ENCODE data around the gene MAGI1.

The MAGI1 gene

DNA sequence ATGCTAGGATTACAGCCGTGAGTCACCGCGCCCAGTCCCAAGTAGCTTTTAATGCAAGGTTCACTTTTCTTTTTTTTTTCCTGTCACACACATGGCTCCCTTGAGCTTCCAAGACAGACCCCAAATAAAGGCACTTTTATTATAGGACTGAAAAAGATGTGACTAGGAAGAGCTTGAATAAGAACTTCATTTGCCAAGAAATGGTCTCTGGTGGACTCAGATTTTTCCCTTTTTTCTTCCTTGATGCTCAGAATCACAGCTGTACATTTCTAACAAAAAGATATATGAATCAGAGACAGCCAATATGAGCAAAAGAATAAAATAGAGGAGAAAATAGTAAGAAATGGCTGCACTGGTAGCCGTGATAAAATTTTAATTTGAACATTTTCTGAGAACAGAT is 337.2 kb downstream of the MAGI1 start:
- no peak overlapping the region for H3K27ac ChIP-seq (replicated peaks)
- DNase-seq (ENCODE audit: low read depth in 1 of 2, low spot score in 1 of 2) = no peak
- no peak overlapping the region for H3K4me3 ChIP-seq (replicated peaks; ENCODE audit: insufficient read depth, low read length)
- TF ChIP-seq, protein P1, sequence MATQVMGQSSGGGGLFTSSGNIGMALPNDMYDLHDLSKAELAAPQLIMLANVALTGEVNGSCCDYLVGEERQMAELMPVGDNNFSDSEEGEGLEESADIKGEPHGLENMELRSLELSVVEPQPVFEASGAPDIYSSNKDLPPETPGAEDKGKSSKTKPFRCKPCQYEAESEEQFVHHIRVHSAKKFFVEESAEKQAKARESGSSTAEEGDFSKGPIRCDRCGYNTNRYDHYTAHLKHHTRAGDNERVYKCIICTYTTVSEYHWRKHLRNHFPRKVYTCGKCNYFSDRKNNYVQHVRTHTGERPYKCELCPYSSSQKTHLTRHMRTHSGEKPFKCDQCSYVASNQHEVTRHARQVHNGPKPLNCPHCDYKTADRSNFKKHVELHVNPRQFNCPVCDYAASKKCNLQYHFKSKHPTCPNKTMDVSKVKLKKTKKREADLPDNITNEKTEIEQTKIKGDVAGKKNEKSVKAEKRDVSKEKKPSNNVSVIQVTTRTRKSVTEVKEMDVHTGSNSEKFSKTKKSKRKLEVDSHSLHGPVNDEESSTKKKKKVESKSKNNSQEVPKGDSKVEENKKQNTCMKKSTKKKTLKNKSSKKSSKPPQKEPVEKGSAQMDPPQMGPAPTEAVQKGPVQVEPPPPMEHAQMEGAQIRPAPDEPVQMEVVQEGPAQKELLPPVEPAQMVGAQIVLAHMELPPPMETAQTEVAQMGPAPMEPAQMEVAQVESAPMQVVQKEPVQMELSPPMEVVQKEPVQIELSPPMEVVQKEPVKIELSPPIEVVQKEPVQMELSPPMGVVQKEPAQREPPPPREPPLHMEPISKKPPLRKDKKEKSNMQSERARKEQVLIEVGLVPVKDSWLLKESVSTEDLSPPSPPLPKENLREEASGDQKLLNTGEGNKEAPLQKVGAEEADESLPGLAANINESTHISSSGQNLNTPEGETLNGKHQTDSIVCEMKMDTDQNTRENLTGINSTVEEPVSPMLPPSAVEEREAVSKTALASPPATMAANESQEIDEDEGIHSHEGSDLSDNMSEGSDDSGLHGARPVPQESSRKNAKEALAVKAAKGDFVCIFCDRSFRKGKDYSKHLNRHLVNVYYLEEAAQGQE (IDR thresholded peaks at IDR 0.05; ENCODE audit: insufficient replicate concordance, low read depth) = no peak
- TF ChIP-seq, protein P2, sequence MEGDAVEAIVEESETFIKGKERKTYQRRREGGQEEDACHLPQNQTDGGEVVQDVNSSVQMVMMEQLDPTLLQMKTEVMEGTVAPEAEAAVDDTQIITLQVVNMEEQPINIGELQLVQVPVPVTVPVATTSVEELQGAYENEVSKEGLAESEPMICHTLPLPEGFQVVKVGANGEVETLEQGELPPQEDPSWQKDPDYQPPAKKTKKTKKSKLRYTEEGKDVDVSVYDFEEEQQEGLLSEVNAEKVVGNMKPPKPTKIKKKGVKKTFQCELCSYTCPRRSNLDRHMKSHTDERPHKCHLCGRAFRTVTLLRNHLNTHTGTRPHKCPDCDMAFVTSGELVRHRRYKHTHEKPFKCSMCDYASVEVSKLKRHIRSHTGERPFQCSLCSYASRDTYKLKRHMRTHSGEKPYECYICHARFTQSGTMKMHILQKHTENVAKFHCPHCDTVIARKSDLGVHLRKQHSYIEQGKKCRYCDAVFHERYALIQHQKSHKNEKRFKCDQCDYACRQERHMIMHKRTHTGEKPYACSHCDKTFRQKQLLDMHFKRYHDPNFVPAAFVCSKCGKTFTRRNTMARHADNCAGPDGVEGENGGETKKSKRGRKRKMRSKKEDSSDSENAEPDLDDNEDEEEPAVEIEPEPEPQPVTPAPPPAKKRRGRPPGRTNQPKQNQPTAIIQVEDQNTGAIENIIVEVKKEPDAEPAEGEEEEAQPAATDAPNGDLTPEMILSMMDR (IDR thresholded peaks at IDR 0.05; ENCODE audit: insufficient read depth, low read length) = no peak
- TF ChIP-seq POLR2AphosphoS5 (IDR thresholded peaks at IDR 0.05; ENCODE audit: low read depth) (no peak), GABPA (IDR thresholded peaks at IDR 0.05; ENCODE audit: low read depth) (no peak), SPI1 (IDR thresholded peaks at IDR 0.05; ENCODE audit: borderline replicate concordance, low read depth) (no peak)
- H3K27me3 ChIP-seq (ENCODE audit: insufficient read depth, poor library complexity, severe bottlenecking) = no peaks in the 10 kb centered on the region

DNA sequence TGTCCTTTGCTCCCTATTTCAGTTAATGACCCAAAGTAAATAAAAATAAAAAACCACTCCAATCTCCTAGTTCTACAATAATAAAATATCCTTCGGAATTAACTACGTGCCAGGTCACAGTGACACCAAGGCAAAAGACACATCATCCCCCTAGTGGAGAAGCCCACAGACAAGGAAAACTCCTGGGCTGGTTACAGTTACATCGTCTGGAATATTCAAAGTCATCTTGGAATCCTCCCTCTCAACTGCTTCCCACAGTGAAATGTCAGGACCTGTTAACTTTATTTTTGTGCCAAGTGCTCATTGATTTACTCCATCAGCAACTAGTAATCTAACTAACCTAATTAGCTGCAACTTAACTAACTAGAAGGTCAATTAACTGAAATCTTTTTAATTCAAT is 349.3 kb downstream of the MAGI1 start:
- Histone ChIP-seq H3K27me3 (ENCODE audit: insufficient read depth, poor library complexity, severe bottlenecking) (no peaks in the 10 kb centered on the region), H3K4me3 (replicated peaks; ENCODE audit: insufficient read depth, low read length) (no peak overlapping the region), H3K27ac (replicated peaks) (no peak overlapping the region)
- TF ChIP-seq, protein P1 (IDR thresholded peaks at IDR 0.05; ENCODE audit: insufficient replicate concordance, low read depth) = no peak
- TF ChIP-seq POLR2AphosphoS5 (IDR thresholded peaks at IDR 0.05; ENCODE audit: low read depth) = no peak
- DNase-seq (ENCODE audit: low read depth in 1 of 2, low spot score in 1 of 2) = no peak

DNA sequence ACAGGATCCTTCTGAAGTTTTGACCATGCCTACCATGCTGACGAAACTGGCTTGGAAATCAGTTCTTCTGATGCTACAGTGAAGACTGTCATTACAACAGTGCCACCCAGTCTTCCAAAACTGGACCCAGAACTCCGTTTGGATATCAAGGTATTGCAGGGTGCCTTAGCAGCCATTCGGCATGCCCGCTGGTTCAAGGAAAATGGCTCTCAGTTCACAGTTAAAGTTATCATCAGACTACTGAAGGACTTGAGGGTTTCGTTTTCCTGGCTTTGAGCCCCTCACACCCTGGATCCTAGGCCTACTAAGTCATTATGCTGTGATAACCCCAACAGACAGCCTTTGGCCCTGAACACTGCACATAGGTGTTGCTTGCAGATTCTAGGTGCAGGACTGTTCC is 351.0 kb downstream of the MAGI1 start:
- no peak overlapping the region for H3K4me3 ChIP-seq (replicated peaks; ENCODE audit: insufficient read depth, low read length)
- TF ChIP-seq, protein P2 (IDR thresholded peaks at IDR 0.05; ENCODE audit: insufficient read depth, low read length) = no peak
- TF ChIP-seq, protein P1 (IDR thresholded peaks at IDR 0.05; ENCODE audit: insufficient replicate concordance, low read depth) = no peak
- TF ChIP-seq SPI1 (IDR thresholded peaks at IDR 0.05; ENCODE audit: borderline replicate concordance, low read depth) (no peak), POLR2AphosphoS5 (IDR thresholded peaks at IDR 0.05; ENCODE audit: low read depth) (no peak), GABPA (IDR thresholded peaks at IDR 0.05; ENCODE audit: low read depth) (no peak)
- H3K27ac ChIP-seq (replicated peaks) = no peak overlapping the region
- H3K27me3 ChIP-seq (ENCODE audit: insufficient read depth, poor library complexity, severe bottlenecking) = no peaks in the 10 kb centered on the region
- DNase-seq (ENCODE audit: low read depth in 1 of 2, low spot score in 1 of 2) = no peak

All from HL-60 (cell line).